K562 (cell line): ENCODE data around the gene STEAP3.

Experiments used
- BCLAF1 ChIP-seq, 2 experiments: fragments of 450-650 bp in 1 of 2; IDR thresholded peaks; 2 replicates each; pipeline ENCODE4 v1.6.1; 2011 to 2017; ENCODE audit warnings: low read depth in 2 of 2, antibody characterized with exemption in 1 of 2, borderline replicate concordance in 1 of 2, low read length in 1 of 2, mild to moderate bottlenecking in 1 of 2, mixed read lengths in 1 of 2; ENCODE audit not compliant: control insufficient read depth in 1 of 2
- BHLHE40 ChIP-seq: IDR thresholded peaks from 2 replicates; pipeline ENCODE4 v1.6.1; 2011; ENCODE audit warnings: low read length, improper control_type of control experiment
- CREB1 ChIP-seq, 2 experiments: sonication (generic) in 1 of 2; formaldehyde crosslinking in 1 of 2; IDR thresholded peaks; 2 replicates each; pipeline versions ENCODE4 v1.6.1 to v1.8.0; 2012 to 2022; ENCODE audit warnings: inconsistent platforms in 1 of 2, mild to moderate bottlenecking in 1 of 2, missing genetic modification reagents in 1 of 2, moderate library complexity in 1 of 2
- CTCF ChIP-seq, 3 experiments: IDR thresholded peaks in 2 of 3; conservative IDR thresholded peaks in 1 of 3; 2 replicates each; pipeline ENCODE4 v1.5.1; 2011 to 2012; ENCODE audit warnings: low read length in 3 of 3, mild to moderate bottlenecking in 3 of 3, control low read depth in 2 of 3, improper control_type of control experiment in 1 of 3, inconsistent platforms in 1 of 3, low read depth in 1 of 3, mixed read lengths in 1 of 3, moderate library complexity in 1 of 3; ENCODE audit not compliant: insufficient read depth in 2 of 3
- ELK1 ChIP-seq: sonication (generic); formaldehyde crosslinking; IDR thresholded peaks from 2 replicates; pipeline ENCODE4 v1.8.1; 2022; ENCODE audit warnings: missing genetic modification reagents
- EZH2 ChIP-seq: IDR thresholded peaks from 2 replicates; pipeline ENCODE4 v1.6.1; 2012; ENCODE audit warnings: low read depth, mild to moderate bottlenecking, inconsistent platforms, low read length, borderline replicate concordance
- MXD1 ChIP-seq: fragments of 250-450 bp; sonication (Bioruptor Pico); IDR thresholded peaks from 2 replicates; pipeline ENCODE4 v1.8.0; 2021; ENCODE audit warnings: borderline replicate concordance, mild to moderate bottlenecking, moderate library complexity; ENCODE audit not compliant: poor library complexity, severe bottlenecking
- SMAD1 ChIP-seq: fragments of 150-350 bp; IDR thresholded peaks from 2 replicates; pipeline ENCODE4 v1.6.1; 2014; ENCODE audit warnings: low read length, low read depth; ENCODE audit not compliant: partially characterized antibody
- U2AF1 ChIP-seq: fragments of 200-400 bp; formaldehyde crosslinking; optimal IDR thresholded peaks from 2 replicates; pipeline ENCODE3; 2017; ENCODE audit warnings: mild to moderate bottlenecking, low read depth, low read length, moderate library complexity
- ZNF121 ChIP-seq: sonication (generic); formaldehyde crosslinking; conservative IDR thresholded peaks from 2 replicates; pipeline ENCODE4 v1.8.0; 2022; ENCODE audit warnings: missing genetic modification reagents

- TF ChIP-seq BCLAF1 (IDR thresholded peaks at IDR 0.05; ENCODE audit: borderline replicate concordance in 1 of 2, control insufficient read depth in 1 of 2, low read depth in 2 of 2, low read length in 1 of 2): no peak
- TF ChIP-seq BHLHE40: no peak
- TF ChIP-seq CTCF (IDR thresholded peaks at IDR 0.05 in 2 of 3, conservative IDR thresholded peaks at IDR 0.05 in 1 of 3; ENCODE audit: insufficient read depth in 2 of 3, low read depth in 1 of 3, low read length in 3 of 3): no peak
- TF ChIP-seq EZH2: no peak
- no peak for TF ChIP-seq U2AF1
- TF ChIP-seq MXD1 (CRISPR knock-in tag): no peak
- TF ChIP-seq CREB1 (IDR thresholded peaks at IDR 0.05): no peak
- no peak for TF ChIP-seq CREB1 (CRISPR knock-in tag; IDR thresholded peaks at IDR 0.05)
- TF ChIP-seq ZNF121 (CRISPR knock-in tag): no peak
- TF ChIP-seq ELK1: no peak
- no peak for TF ChIP-seq SMAD1
Measured at GRCh38 chr2:119282146-119282995, 58.7 kb downstream of the STEAP3 start.
